Suprapubic skin (tissue), 4 donors: Measurements from ENCODE around the gene CFH. TPM values are rescaled to one million over a fixed set of nuclear protein-coding genes. Genes with fewer than 3 reads are reported as not detected.
"Not testable (repeated sequence)": the region's sequence is repeated elsewhere in the genome, so short reads cannot be mapped to it uniquely, and the experiment has no call there.

ENCODE experiments used
- DNase-seq, 2 donors: peaks; one replicate each; pipeline ENCODE4 v3.0.0-alpha.2; 2019; ENCODE audit warnings: low spot score in 2 of 2
- H3K27ac ChIP-seq: fragments of 200-600 bp; sonication (generic); one replicate; pipeline ENCODE4 v1.5.1; 2019
- H3K27me3 ChIP-seq: fragments of 200-600 bp; sonication (generic); one replicate; pipeline ENCODE4 v1.5.1; 2019
- H3K36me3 ChIP-seq: fragments of 200-600 bp; sonication (generic); one replicate; pipeline ENCODE4 v1.5.1; 2019
- H3K4me1 ChIP-seq: fragments of 200-600 bp; sonication (generic); one replicate; pipeline ENCODE4 v1.5.1; 2019
- H3K4me3 ChIP-seq: fragments of 200-600 bp; sonication (generic); one replicate; pipeline ENCODE4 v1.5.1; 2019; ENCODE audit warnings: mild to moderate bottlenecking
- H3K9me3 ChIP-seq: fragments of 200-600 bp; sonication (generic); one replicate; pipeline ENCODE4 v1.5.1; 2019
- EP300 ChIP-seq: sonication (generic); formaldehyde crosslinking; IDR thresholded peaks from one replicate; pipeline ENCODE4 v1.6.1; 2017; ENCODE audit warnings: antibody characterized with exemption
- POLR2A ChIP-seq, 2 donors: fragments of 450-650 bp; IDR thresholded peaks; one replicate each; pipeline ENCODE4 v1.6.1; 2017; ENCODE audit warnings: antibody characterized with exemption in 2 of 2, mild to moderate bottlenecking in 2 of 2, moderate library complexity in 2 of 2
- POLR2AphosphoS5 ChIP-seq, 3 donors: sonication (generic); formaldehyde crosslinking; IDR thresholded peaks; one replicate each; pipeline ENCODE4 v1.6.1; 2017; ENCODE audit warnings: antibody characterized with exemption in 3 of 3
- WGBS: methylation state at CpG from one replicate; pipeline ENCODE4 v1.1.5; 2018; 5-methylcytosine and 5-hydroxymethylcytosine counted together
- total RNA-seq, 4 donors: library from RNA; depleted of rRNA; stranded (reverse); fragments of >200 nt; gene quantifications; one replicate each; pipeline ENCODE4 v1.1.0, GENCODE V29; 2016
- TF ChIP-seq, protein P1 (sequence below), 2 donors: fragments of 200-600 bp in 1 of 2; fragments of 450-650 bp in 1 of 2; sonication (generic) in 1 of 2; IDR thresholded peaks; one replicate each; pipeline ENCODE4 v1.5.1; 2016 to 2019; ENCODE audit warnings: antibody characterized with exemption in 2 of 2, mild to moderate bottlenecking in 1 of 2, moderate library complexity in 1 of 2

Gene CFH
- total RNA-seq, 4 donors from 2014 or later = 12.8 to 45.2 (median 27.3) TPM

- Histone ChIP-seq H3K36me3 (peaks cover 26% of the 10 kb centered on the region), H3K27me3 (no peaks in the 10 kb centered on the region), H3K9me3 (no peaks in the 10 kb centered on the region), H3K4me1 (no peaks in the 10 kb centered on the region), H3K27ac (no peak overlapping the region), H3K4me3 (no peak overlapping the region)
- DNase-seq = no peak
- TF ChIP-seq, protein P1, sequence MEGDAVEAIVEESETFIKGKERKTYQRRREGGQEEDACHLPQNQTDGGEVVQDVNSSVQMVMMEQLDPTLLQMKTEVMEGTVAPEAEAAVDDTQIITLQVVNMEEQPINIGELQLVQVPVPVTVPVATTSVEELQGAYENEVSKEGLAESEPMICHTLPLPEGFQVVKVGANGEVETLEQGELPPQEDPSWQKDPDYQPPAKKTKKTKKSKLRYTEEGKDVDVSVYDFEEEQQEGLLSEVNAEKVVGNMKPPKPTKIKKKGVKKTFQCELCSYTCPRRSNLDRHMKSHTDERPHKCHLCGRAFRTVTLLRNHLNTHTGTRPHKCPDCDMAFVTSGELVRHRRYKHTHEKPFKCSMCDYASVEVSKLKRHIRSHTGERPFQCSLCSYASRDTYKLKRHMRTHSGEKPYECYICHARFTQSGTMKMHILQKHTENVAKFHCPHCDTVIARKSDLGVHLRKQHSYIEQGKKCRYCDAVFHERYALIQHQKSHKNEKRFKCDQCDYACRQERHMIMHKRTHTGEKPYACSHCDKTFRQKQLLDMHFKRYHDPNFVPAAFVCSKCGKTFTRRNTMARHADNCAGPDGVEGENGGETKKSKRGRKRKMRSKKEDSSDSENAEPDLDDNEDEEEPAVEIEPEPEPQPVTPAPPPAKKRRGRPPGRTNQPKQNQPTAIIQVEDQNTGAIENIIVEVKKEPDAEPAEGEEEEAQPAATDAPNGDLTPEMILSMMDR (IDR thresholded peaks at IDR 0.05) = no peak
- TF ChIP-seq POLR2AphosphoS5 (IDR thresholded peaks at IDR 0.05) (no peak), POLR2A (IDR thresholded peaks at IDR 0.05) (no peak), EP300 (no peak)
Observed at GRCh38 chr1:196738730-196739129, 86.9 kb downstream of the CFH start.

- H3K4me1 ChIP-seq, H3K27me3 ChIP-seq, H3K9me3 ChIP-seq, H3K27ac ChIP-seq, H3K4me3 ChIP-seq, DNase-seq: not testable (repeated sequence)
- 46% methylated on average over 6 of the region's 6 CpGs for WGBS
- H3K36me3 ChIP-seq = peaks cover 25% of the 10 kb centered on the region
Observed at GRCh38 chr1:196743244-196743643, 91.4 kb downstream of the CFH start.

GRCh38 chr1:196765019-196765740 lies 113.3 kb downstream of the CFH start:
- H3K9me3 ChIP-seq, H3K27me3 ChIP-seq, H3K4me3 ChIP-seq, H3K4me1 ChIP-seq, H3K27ac ChIP-seq, H3K36me3 ChIP-seq, DNase-seq: not testable (repeated sequence)
- WGBS = 79% methylated on average over 3 of the region's 4 CpGs

DNA sequence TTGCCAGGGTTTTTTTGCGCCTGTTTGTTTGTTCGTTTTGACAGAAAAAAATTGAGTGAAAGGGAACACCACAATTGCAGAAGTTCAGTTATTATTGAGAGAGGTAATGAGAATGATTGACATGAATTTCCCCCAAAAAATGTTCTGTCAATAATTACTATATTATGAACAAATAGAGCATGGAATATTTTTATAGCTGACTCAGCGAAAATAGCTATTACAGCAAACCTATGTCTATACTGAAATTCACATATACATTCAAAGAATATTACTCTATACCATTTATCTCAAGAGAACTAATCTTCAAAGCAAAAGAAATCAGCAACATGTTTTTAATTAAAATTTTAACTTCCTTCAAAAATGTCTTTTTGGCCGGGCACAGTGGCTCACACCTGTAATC lies 118.0 kb downstream of the CFH start:
- not testable (repeated sequence) for H3K27ac ChIP-seq, DNase-seq, H3K36me3 ChIP-seq, H3K4me3 ChIP-seq, H3K27me3 ChIP-seq, H3K9me3 ChIP-seq, H3K4me1 ChIP-seq
- WGBS = 96% methylated on average over 4 of the region's 4 CpGs

DNA sequence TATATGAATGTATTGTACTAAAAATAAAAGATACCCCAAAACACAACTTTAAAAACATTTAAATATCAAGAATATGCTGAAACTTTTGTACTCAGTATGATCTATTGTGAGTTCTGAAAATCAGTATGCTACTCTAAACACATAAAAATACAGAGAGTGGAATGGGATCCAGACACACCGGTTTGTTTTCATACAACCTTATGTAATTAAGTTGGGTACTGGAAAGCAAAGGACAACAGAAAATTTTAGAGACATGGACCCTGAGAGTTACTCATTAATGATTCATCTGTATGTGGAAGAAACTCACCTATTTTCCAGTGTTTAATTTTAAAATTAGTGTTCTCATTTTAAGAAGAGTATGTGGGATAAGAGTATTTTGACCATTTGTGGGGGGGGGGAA lies 121.9 kb downstream of the CFH start:
- DNase-seq = no peak
- Histone ChIP-seq H3K27ac (no peak overlapping the region), H3K9me3 (no peaks in the 10 kb centered on the region), H3K4me3 (no peak overlapping the region), H3K4me1 (no peaks in the 10 kb centered on the region), H3K36me3 (no peaks in the 10 kb centered on the region), H3K27me3 (no peaks in the 10 kb centered on the region)
- 88% methylated on average over 1 of the region's 1 CpG for WGBS
- TF ChIP-seq EP300 (no peak), POLR2AphosphoS5 (IDR thresholded peaks at IDR 0.05) (no peak), POLR2A (IDR thresholded peaks at IDR 0.05) (no peak)
- TF ChIP-seq, protein P1 (IDR thresholded peaks at IDR 0.05) = no peak

GRCh38 chr1:196774175-196774574 lies 122.3 kb downstream of the CFH start:
- no peaks in the 10 kb centered on the region for H3K9me3 ChIP-seq
- 73% methylated on average over 2 of the region's 2 CpGs for WGBS
- H3K27me3 ChIP-seq = no peaks in the 10 kb centered on the region
- H3K4me1 ChIP-seq = no peaks in the 10 kb centered on the region
- TF ChIP-seq POLR2A (IDR thresholded peaks at IDR 0.05) (no peak), EP300 (no peak), POLR2AphosphoS5 (IDR thresholded peaks at IDR 0.05) (no peak)
- TF ChIP-seq, protein P1 (IDR thresholded peaks at IDR 0.05) = no peak
- H3K36me3 ChIP-seq = no peaks in the 10 kb centered on the region
- no peak overlapping the region for H3K27ac ChIP-seq
- no peak for DNase-seq
- no peak overlapping the region for H3K4me3 ChIP-seq

GRCh38 chr1:196774603-196775002 lies 122.8 kb downstream of the CFH start, which contains the start of gene CFHR3:
Gene CFHR3 (plus strand): TSS chr1:196774840. CDS start chr1:196774887, 47 bp downstream.
- Histone ChIP-seq H3K36me3 (no peaks in the 10 kb centered on the region), H3K9me3 (no peaks in the 10 kb centered on the region), H3K4me3 (no peak within 1 kb of the TSS), H3K27ac (no peak within 1 kb of the TSS), H3K27me3 (no peaks in the 10 kb centered on the region), H3K4me1 (no peaks in the 10 kb centered on the region)
- TF ChIP-seq EP300 = no peak
- no peak for DNase-seq
